Central memory CD8-positive, alpha-beta T cell (primary cell): ENCODE measurements around the gene CEP350.
"Not testable (repeated sequence)": the region's sequence is repeated elsewhere in the genome, so short reads cannot be mapped to it uniquely, and the experiment has no call there.

Source experiments
- ATAC-seq: fragments of 150-1000 bp; cut with Tn5 transposase; replicated peaks from 2 replicates; pipeline ENCODE4 v1.10.0; 2022; ENCODE audit warnings: mild to moderate bottlenecking, moderate FRiP score, moderate number of reproducible peaks; ENCODE audit not compliant: poor library complexity, severe bottlenecking; ENCODE audit errors: extremely low read depth
- DNase-seq, 2 donors: peaks; one replicate each; pipeline ENCODE4 v3.0.0; 2021; ENCODE audit warnings: low spot score in 2 of 2
- H3K27ac Mint-ChIP-seq: one replicate; pipeline ENCODE4 v1.8.0; 2022; ENCODE audit warnings: low read depth, mild to moderate bottlenecking, moderate library complexity, mixed read lengths
- H3K27me3 Mint-ChIP-seq: one replicate; pipeline ENCODE4 v1.8.0; 2022; ENCODE audit warnings: mixed read lengths
- H3K36me3 Mint-ChIP-seq: one replicate; pipeline ENCODE4 v1.8.0; 2022; ENCODE audit warnings: mild to moderate bottlenecking, moderate library complexity, mixed read lengths; ENCODE audit not compliant: insufficient read depth
- H3K4me1 Mint-ChIP-seq: one replicate; pipeline ENCODE4 v1.8.0; 2022; ENCODE audit warnings: mixed read lengths
- H3K4me3 Mint-ChIP-seq: one replicate; pipeline ENCODE4 v1.8.0; 2022; ENCODE audit warnings: mild to moderate bottlenecking, moderate library complexity, mixed read lengths
- H3K9me3 Mint-ChIP-seq: one replicate; pipeline ENCODE4 v1.8.0; 2022; ENCODE audit warnings: mixed read lengths

CEP350 gene

GRCh38 chr1:179976970-179977651 is 22.5 kb downstream of the CEP350 start:
- Mint-ChIP-seq H3K36me3 (peaks cover 9% of the 10 kb centered on the region), H3K27me3 (no peaks in the 10 kb centered on the region), H3K4me1 (peaks cover 65% of the 10 kb centered on the region), H3K27ac (no peak overlapping the region), H3K9me3 (no peaks in the 10 kb centered on the region), H3K4me3 (no peak overlapping the region)
- ATAC-seq (no peak), DNase-seq (no peak)

- no peak for ATAC-seq
- Mint-ChIP-seq H3K9me3 (no peaks in the 10 kb centered on the region), H3K4me1 (peaks cover 58% of the 10 kb centered on the region), H3K36me3 (peaks cover 9% of the 10 kb centered on the region), H3K27me3 (no peaks in the 10 kb centered on the region), H3K4me3 (no peak overlapping the region), H3K27ac (no peak overlapping the region)
- no peak for DNase-seq
Observed at GRCh38 chr1:179978199-179979079, 23.8 kb downstream of the CEP350 start.

- no peak overlapping the region for H3K4me3 Mint-ChIP-seq
- H3K36me3 Mint-ChIP-seq, result peaks cover 14% of the 10 kb centered on the region
- DNase-seq (no peak), ATAC-seq (no peak)
- H3K9me3 Mint-ChIP-seq, result no peaks in the 10 kb centered on the region
- peaks cover 41% of the 10 kb centered on the region for H3K4me1 Mint-ChIP-seq
- no peak overlapping the region for H3K27ac Mint-ChIP-seq
- no peaks in the 10 kb centered on the region for H3K27me3 Mint-ChIP-seq
Observed at GRCh38 chr1:179984101-179984500, 29.5 kb downstream of the CEP350 start.

- H3K27ac Mint-ChIP-seq, result no peak overlapping the region
- peaks cover 32% of the 10 kb centered on the region for H3K4me1 Mint-ChIP-seq
- no peaks in the 10 kb centered on the region for H3K9me3 Mint-ChIP-seq
- no peaks in the 10 kb centered on the region for H3K27me3 Mint-ChIP-seq
- ATAC-seq, result no peak
- no peak for DNase-seq
- peaks cover 12% of the 10 kb centered on the region for H3K36me3 Mint-ChIP-seq
- H3K4me3 Mint-ChIP-seq, result no peak overlapping the region
Observed at GRCh38 chr1:179984942-179985341, 30.3 kb downstream of the CEP350 start.

- H3K36me3 Mint-ChIP-seq, result peaks cover 21% of the 10 kb centered on the region
- peaks cover 23% of the 10 kb centered on the region for H3K4me1 Mint-ChIP-seq
- DNase-seq (no peak), ATAC-seq (no peak)
- no peaks in the 10 kb centered on the region for H3K27me3 Mint-ChIP-seq
- no peak overlapping the region for H3K27ac Mint-ChIP-seq
- H3K9me3 Mint-ChIP-seq, result no peaks in the 10 kb centered on the region
- H3K4me3 Mint-ChIP-seq, result no peak overlapping the region
Observed at GRCh38 chr1:179990847-179991246, 36.2 kb downstream of the CEP350 start.

GRCh38 chr1:179995576-179995975 is 41.0 kb downstream of the CEP350 start:
- peaks cover 31% of the 10 kb centered on the region for H3K36me3 Mint-ChIP-seq
- peak overlapping the region; percentile 8 for H3K27ac Mint-ChIP-seq

GRCh38 chr1:179996099-179996498 is 41.5 kb downstream of the CEP350 start:
- no peak for ATAC-seq
- Mint-ChIP-seq H3K27me3 (no peaks in the 10 kb centered on the region), H3K27ac (peak overlapping the region; percentile 8), H3K36me3 (peaks cover 29% of the 10 kb centered on the region), H3K4me1 (peaks cover 23% of the 10 kb centered on the region), H3K9me3 (no peaks in the 10 kb centered on the region), H3K4me3 (no peak overlapping the region)
- no peak for DNase-seq

More at GRCh38 chr1:179995576-179995975, 41.0 kb downstream of the CEP350 start:
- peaks cover 23% of the 10 kb centered on the region for H3K4me1 Mint-ChIP-seq
- DNase-seq, result no peak
- H3K27me3 Mint-ChIP-seq, result no peaks in the 10 kb centered on the region
- ATAC-seq, result no peak
- H3K4me3 Mint-ChIP-seq, result no peak overlapping the region
- no peaks in the 10 kb centered on the region for H3K9me3 Mint-ChIP-seq

- peaks cover 23% of the 10 kb centered on the region for H3K36me3 Mint-ChIP-seq
- no peak overlapping the region for H3K4me3 Mint-ChIP-seq
- H3K9me3 Mint-ChIP-seq, result no peaks in the 10 kb centered on the region
- no peaks in the 10 kb centered on the region for H3K27me3 Mint-ChIP-seq
- DNase-seq (no peak), ATAC-seq (no peak)
- H3K27ac Mint-ChIP-seq, result no peak overlapping the region
- H3K4me1 Mint-ChIP-seq, result peaks cover 12% of the 10 kb centered on the region
Observed at GRCh38 chr1:180000575-180000974, 46.0 kb downstream of the CEP350 start.

GRCh38 chr1:180002437-180002836 is 47.8 kb downstream of the CEP350 start:
- no peak for ATAC-seq
- peaks cover 11% of the 10 kb centered on the region for H3K4me1 Mint-ChIP-seq
- H3K27me3 Mint-ChIP-seq, result no peaks in the 10 kb centered on the region
- peaks cover 23% of the 10 kb centered on the region for H3K36me3 Mint-ChIP-seq
- DNase-seq, result no peak
- H3K9me3 Mint-ChIP-seq, result no peaks in the 10 kb centered on the region
- no peak overlapping the region for H3K4me3 Mint-ChIP-seq
- no peak overlapping the region for H3K27ac Mint-ChIP-seq

GRCh38 chr1:180003026-180003695 is 48.6 kb downstream of the CEP350 start:
- Mint-ChIP-seq H3K27ac (no peak overlapping the region), H3K4me1 (peaks cover 11% of the 10 kb centered on the region), H3K9me3 (no peaks in the 10 kb centered on the region), H3K4me3 (no peak overlapping the region), H3K36me3 (peaks cover 25% of the 10 kb centered on the region), H3K27me3 (no peaks in the 10 kb centered on the region)
- DNase-seq, result no peak
- ATAC-seq, result no peak

GRCh38 chr1:180006762-180007161 is 52.2 kb downstream of the CEP350 start:
- DNase-seq, H3K9me3 Mint-ChIP-seq, H3K27me3 Mint-ChIP-seq, H3K4me3 Mint-ChIP-seq, H3K4me1 Mint-ChIP-seq, ATAC-seq, H3K27ac Mint-ChIP-seq: not testable (repeated sequence)
- peaks cover 21% of the 10 kb centered on the region for H3K36me3 Mint-ChIP-seq

- Mint-ChIP-seq H3K4me1 (peaks cover 7% of the 10 kb centered on the region), H3K27me3 (no peaks in the 10 kb centered on the region), H3K27ac (no peak overlapping the region), H3K36me3 (peaks cover 72% of the 10 kb centered on the region), H3K9me3 (no peaks in the 10 kb centered on the region), H3K4me3 (no peak overlapping the region)
- DNase-seq, result no peak
- no peak for ATAC-seq
Observed at GRCh38 chr1:180020017-180020416, 65.4 kb downstream of the CEP350 start.
